Mesothelial cell of epicardium (in vitro differentiated cells): ENCODE data around the gene CCDC197. TPM values are rescaled to one million over a fixed set of nuclear protein-coding genes. Genes with fewer than 3 reads are reported as not detected.

Experiments
- DNase-seq, 2 experiments: peaks; one replicate each; pipeline ENCODE4 v3.0.0; 2021; ENCODE audit warnings: low spot score in 2 of 2; ENCODE audit not compliant: unreplicated experiment in 2 of 2
- H3K27ac Mint-ChIP-seq: 2 replicates; pipeline ENCODE4 v1.8.0; 2021; ENCODE audit warnings: mixed read lengths
- H3K27me3 Mint-ChIP-seq: 2 replicates; pipeline ENCODE4 v1.8.0; 2021; ENCODE audit warnings: low read depth, mixed read lengths
- H3K36me3 Mint-ChIP-seq: 2 replicates; pipeline ENCODE4 v1.8.0; 2021; ENCODE audit warnings: mixed read lengths
- H3K4me1 Mint-ChIP-seq: 2 replicates; pipeline ENCODE4 v1.8.0; 2021; ENCODE audit warnings: mixed read lengths
- H3K4me3 Mint-ChIP-seq: 2 replicates; pipeline ENCODE4 v1.8.0; 2021; ENCODE audit warnings: mild to moderate bottlenecking, moderate library complexity, mixed read lengths
- H3K9me3 Mint-ChIP-seq: 2 replicates; pipeline ENCODE4 v1.8.0; 2021; ENCODE audit warnings: mixed read lengths
- CTCF ChIP-seq: fragments of 200-600 bp; sonication (generic); IDR thresholded peaks from one replicate; pipeline ENCODE4 v1.5.0; 2021; ENCODE audit warnings: antibody characterized with exemption; ENCODE audit not compliant: unreplicated experiment
- total RNA-seq: library from RNA; stranded (reverse); gene quantifications from 3 replicates; pipeline ENCODE4 v1.2.1, GENCODE V29; 2021

The CCDC197 gene
- total RNA-seq, 1 donor from 2014 or later = not detected

GRCh38 chr14:94047581-94047980, 50.5 kb downstream of the CCDC197 start:
- peaks cover 24% of the 10 kb centered on the region for H3K36me3 Mint-ChIP-seq
- no peak overlapping the region for H3K4me3 Mint-ChIP-seq
- TF ChIP-seq CTCF = no peak
- H3K4me1 Mint-ChIP-seq = peaks cover 16% of the 10 kb centered on the region
- DNase-seq = no peak
- no peak overlapping the region for H3K27ac Mint-ChIP-seq
- no peaks in the 10 kb centered on the region for H3K27me3 Mint-ChIP-seq
- no peaks in the 10 kb centered on the region for H3K9me3 Mint-ChIP-seq

- Mint-ChIP-seq H3K27me3 (no peaks in the 10 kb centered on the region), H3K36me3 (peaks cover 31% of the 10 kb centered on the region), H3K4me1 (peaks cover 16% of the 10 kb centered on the region), H3K4me3 (no peak overlapping the region), H3K27ac (peak overlapping the region; percentile 80), H3K9me3 (no peaks in the 10 kb centered on the region)
- TF ChIP-seq CTCF = no peak
- peak in 1 of 2 experiments; percentile 56 for DNase-seq
Measured at GRCh38 chr14:94048691-94049624, 51.9 kb downstream of the CCDC197 start.

- no peak for TF ChIP-seq CTCF
- Mint-ChIP-seq H3K9me3 (no peaks in the 10 kb centered on the region), H3K27me3 (no peaks in the 10 kb centered on the region), H3K27ac (peak overlapping the region; percentile 80), H3K4me1 (peaks cover 16% of the 10 kb centered on the region), H3K4me3 (no peak overlapping the region), H3K36me3 (peaks cover 37% of the 10 kb centered on the region)
- no peak for DNase-seq
Measured at GRCh38 chr14:94049625-94050023, 52.5 kb downstream of the CCDC197 start.

- Mint-ChIP-seq H3K36me3 (peaks cover 44% of the 10 kb centered on the region), H3K9me3 (no peaks in the 10 kb centered on the region), H3K27ac (no peak overlapping the region), H3K27me3 (no peaks in the 10 kb centered on the region), H3K4me3 (no peak overlapping the region), H3K4me1 (peaks cover 16% of the 10 kb centered on the region)
- peak in 1 of 2 experiments; percentile 14 for DNase-seq
- TF ChIP-seq CTCF = no peak
Measured at GRCh38 chr14:94050231-94050880, 53.3 kb downstream of the CCDC197 start.

- DNase-seq = peak in 1 of 2 experiments; percentile 39
- H3K27me3 Mint-ChIP-seq = no peaks in the 10 kb centered on the region
- H3K4me3 Mint-ChIP-seq = no peak overlapping the region
- H3K36me3 Mint-ChIP-seq = peaks cover 49% of the 10 kb centered on the region
- H3K9me3 Mint-ChIP-seq = no peaks in the 10 kb centered on the region
- H3K27ac Mint-ChIP-seq = peak overlapping the region; percentile 64
- no peak for TF ChIP-seq CTCF
- peaks cover 16% of the 10 kb centered on the region for H3K4me1 Mint-ChIP-seq
Measured at GRCh38 chr14:94051115-94051514, 54.0 kb downstream of the CCDC197 start.
